Osteoblast (primary cell): ENCODE data around the gene TESPA1. TPM values are rescaled to one million over a fixed set of nuclear protein-coding genes. Genes with fewer than 3 reads are reported as not detected.
A peak's percentile ranks its signal among the peaks of the same experiment; 100 is the strongest.

ENCODE experiments used
- DNase-seq: peaks from one replicate; pipeline ENCODE4 v3.0.0; 2011; ENCODE audit warnings: low spot score, mixed read lengths; ENCODE audit not compliant: insufficient read length; ENCODE audit errors: missing footprints
- H2AFZ ChIP-seq: 2 replicates; pipeline ENCODE4 v1.6.0; 2011; ENCODE audit warnings: mild to moderate bottlenecking, low read length
- H3K27ac ChIP-seq: 2 replicates; pipeline ENCODE4 v1.5.1; 2011; ENCODE audit warnings: mild to moderate bottlenecking, low read depth, low read length, moderate library complexity
- H3K27me3 ChIP-seq: 2 replicates; pipeline ENCODE4 v1.6.0; 2012; ENCODE audit warnings: mild to moderate bottlenecking, control low read depth, inconsistent platforms, low read length, moderate library complexity; ENCODE audit not compliant: insufficient read depth
- H3K36me3 ChIP-seq: 2 replicates; pipeline ENCODE4 v1.5.1; 2011; ENCODE audit warnings: mild to moderate bottlenecking, low read length, control low read depth, moderate library complexity; ENCODE audit not compliant: insufficient read depth
- H3K4me1 ChIP-seq: 2 replicates; pipeline ENCODE4 v1.5.1; 2011; ENCODE audit warnings: mild to moderate bottlenecking, low read length, control low read depth, moderate library complexity; ENCODE audit not compliant: insufficient read depth
- H3K4me2 ChIP-seq: 2 replicates; pipeline ENCODE4 v1.6.0; 2011; ENCODE audit warnings: mild to moderate bottlenecking, low read length; ENCODE audit not compliant: insufficient read depth
- H3K4me3 ChIP-seq: fragments of 200-600 bp; sonication (generic); 3 replicates; pipeline ENCODE4 v1.5.1; 2012; ENCODE audit warnings: mild to moderate bottlenecking, low read length, inconsistent platforms; ENCODE audit not compliant: insufficient read depth
- H3K79me2 ChIP-seq: 2 replicates; pipeline ENCODE4 v1.6.0; 2012; ENCODE audit warnings: mild to moderate bottlenecking, low read length, control low read depth, inconsistent platforms; ENCODE audit not compliant: insufficient read depth
- H3K9me3 ChIP-seq: 2 replicates; pipeline ENCODE4 v1.5.1; 2011; ENCODE audit warnings: low read depth, low read length, control low read depth
- H4K20me1 ChIP-seq: 2 replicates; pipeline ENCODE4 v1.6.0; 2012; ENCODE audit warnings: mild to moderate bottlenecking, low read length, control low read depth; ENCODE audit not compliant: insufficient read depth
- CTCF ChIP-seq: IDR thresholded peaks from 2 replicates; pipeline ENCODE4 v1.5.1; 2011; ENCODE audit warnings: mild to moderate bottlenecking, low read depth, low read length, moderate library complexity; ENCODE audit errors: extremely low read depth
- total RNA-seq: library from RNA; depleted of rRNA; stranded (reverse); fragments of >200 nt; gene quantifications from 2 replicates; pipeline ENCODE4 v1.2.3, GENCODE V29; 2012

Gene TESPA1
- total RNA-seq, 1 donor, result not detected

DNA sequence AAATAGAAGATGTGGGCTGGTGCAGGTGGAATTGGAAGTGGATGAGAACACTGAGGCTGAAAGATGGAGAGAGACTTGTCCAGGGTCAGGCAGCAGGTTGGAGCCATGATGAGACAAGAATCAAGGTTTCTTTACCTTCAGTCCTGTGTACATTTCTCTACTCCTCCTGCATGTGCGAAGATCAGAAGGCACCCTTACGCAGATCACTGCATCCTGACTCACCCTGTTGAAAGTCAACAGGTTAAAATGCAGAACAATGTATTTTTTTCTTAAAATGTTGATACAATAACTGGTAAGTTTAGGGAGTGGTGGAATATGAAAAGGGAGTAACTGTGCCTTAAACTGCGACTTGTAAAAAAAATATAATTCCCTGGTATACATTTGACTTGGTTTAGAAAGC, 47.8 kb downstream of the TESPA1 start:
- H3K27ac ChIP-seq, result no peak overlapping the region
- H3K9me3 ChIP-seq, result no peaks in the 10 kb centered on the region
- no peak for DNase-seq
- H3K4me2 ChIP-seq, result no peak overlapping the region
- no peak overlapping the region for H3K4me3 ChIP-seq
- no peaks in the 10 kb centered on the region for H3K36me3 ChIP-seq
- H4K20me1 ChIP-seq, result no peaks in the 10 kb centered on the region
- H2AFZ ChIP-seq, result no peak overlapping the region
- H3K4me1 ChIP-seq, result peaks cover 12% of the 10 kb centered on the region
- H3K27me3 ChIP-seq, result no peaks in the 10 kb centered on the region
- no peak for TF ChIP-seq CTCF
- H3K79me2 ChIP-seq, result no peaks in the 10 kb centered on the region

DNA sequence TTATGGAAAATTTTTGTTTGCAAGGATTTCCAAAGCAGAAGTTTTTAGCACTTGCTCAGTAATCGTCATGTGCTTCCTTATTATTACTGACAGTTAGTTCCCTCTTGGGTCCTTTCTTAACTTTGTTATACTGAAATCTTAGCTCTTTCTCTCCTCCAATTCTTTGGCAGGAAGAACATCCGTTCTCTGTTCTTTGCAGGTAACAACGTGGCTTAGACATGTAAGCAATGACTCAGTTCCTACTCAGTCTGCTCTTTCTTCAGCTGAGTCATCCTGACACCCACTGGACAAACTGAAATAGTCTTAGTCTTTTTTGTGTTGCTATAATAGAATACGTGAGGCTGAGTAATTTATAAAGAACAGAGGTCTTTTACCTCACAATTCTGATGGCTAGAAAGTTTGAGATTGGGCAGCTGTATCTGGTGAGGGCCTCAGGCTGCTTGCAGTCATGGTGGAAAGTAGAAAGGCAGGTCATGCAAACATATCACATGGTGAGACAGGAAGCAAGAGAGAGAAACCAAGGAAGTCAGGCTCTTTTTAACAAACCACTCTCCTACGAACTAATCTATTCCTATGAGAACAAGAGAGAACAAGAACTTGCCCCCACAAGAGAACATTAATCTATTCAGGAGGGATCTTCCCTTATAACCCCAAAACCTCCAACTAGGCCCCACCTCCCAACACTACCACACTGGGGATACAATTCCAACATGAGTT, 49.2 kb downstream of the TESPA1 start:
- no peaks in the 10 kb centered on the region for H4K20me1 ChIP-seq
- no peak for DNase-seq
- no peaks in the 10 kb centered on the region for H3K36me3 ChIP-seq
- no peaks in the 10 kb centered on the region for H3K27me3 ChIP-seq
- no peaks in the 10 kb centered on the region for H3K79me2 ChIP-seq
- peak overlapping the region; percentile 11 for H3K4me2 ChIP-seq
- peak overlapping the region; percentile 80 for H2AFZ ChIP-seq
- H3K9me3 ChIP-seq, result no peaks in the 10 kb centered on the region
- TF ChIP-seq CTCF, result no peak
- peak overlapping the region; percentile 2 for H3K4me3 ChIP-seq
- peaks cover 12% of the 10 kb centered on the region for H3K4me1 ChIP-seq
- peak overlapping the region; percentile 65 for H3K27ac ChIP-seq

- DNase-seq, result no peak
- Histone ChIP-seq H3K27ac (no peak overlapping the region), H4K20me1 (no peaks in the 10 kb centered on the region), H3K27me3 (no peaks in the 10 kb centered on the region), H3K79me2 (no peaks in the 10 kb centered on the region), H3K4me2 (no peak overlapping the region), H2AFZ (no peak overlapping the region), H3K9me3 (no peaks in the 10 kb centered on the region), H3K4me3 (no peak overlapping the region), H3K36me3 (no peaks in the 10 kb centered on the region), H3K4me1 (peaks cover 12% of the 10 kb centered on the region)
- no peak for TF ChIP-seq CTCF
Measured at GRCh38 chr12:54934419-54934818, 50.1 kb downstream of the TESPA1 start.

DNA sequence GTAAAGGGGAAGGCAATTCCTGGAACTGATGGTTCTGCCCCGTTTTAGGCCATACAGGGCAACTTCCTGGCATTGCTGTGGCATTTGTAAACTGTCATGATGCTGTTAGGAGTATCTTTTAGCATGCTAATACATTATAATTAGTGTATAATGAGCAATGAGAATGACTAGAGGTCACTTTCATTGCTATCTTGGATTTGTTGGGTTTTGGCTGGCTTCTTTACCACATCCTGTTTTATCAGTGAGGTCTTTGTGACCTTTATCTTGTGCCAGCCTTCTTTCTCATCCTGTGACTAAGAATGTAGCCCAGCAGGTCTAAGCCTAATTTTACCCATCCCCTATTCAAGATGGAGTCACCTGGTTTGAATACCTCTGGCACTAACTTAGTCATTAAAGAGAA, 51.2 kb downstream of the TESPA1 start:
- H2AFZ ChIP-seq, result no peak overlapping the region
- DNase-seq, result no peak
- no peaks in the 10 kb centered on the region for H4K20me1 ChIP-seq
- peaks cover 12% of the 10 kb centered on the region for H3K4me1 ChIP-seq
- H3K27me3 ChIP-seq, result no peaks in the 10 kb centered on the region
- no peak for TF ChIP-seq CTCF
- H3K27ac ChIP-seq, result no peak overlapping the region
- no peaks in the 10 kb centered on the region for H3K79me2 ChIP-seq
- H3K4me2 ChIP-seq, result no peak overlapping the region
- H3K4me3 ChIP-seq, result no peak overlapping the region
- H3K9me3 ChIP-seq, result no peaks in the 10 kb centered on the region
- H3K36me3 ChIP-seq, result no peaks in the 10 kb centered on the region
